Activated T-helper 1 cell treated with anti-CD3 and anti-CD28 coated beads, Interleukin-12 subunit alpha, Interleukin-12 subunit beta, Interleukin-2, Interleukin-4 antibody, amounts not matched to agents 30 ng/mL and 10 ng/mL and 1 ng/mL, durations not matched to agents 14 hours and 24 hours and 36 hours (primary cell): ENCODE data around the gene ZBTB48. TPM values are rescaled to one million over a fixed set of nuclear protein-coding genes. Genes with fewer than 3 reads are reported as not detected.
"Not testable (repeated sequence)": the region's sequence is repeated elsewhere in the genome, so short reads cannot be mapped to it uniquely, and the experiment has no call there.

Experiments
- DNase-seq: peaks from one replicate; pipeline ENCODE4 v3.0.0; 2021; ENCODE audit warnings: low spot score
- H3K27ac Mint-ChIP-seq: one replicate; pipeline ENCODE4 v1.8.0; 2021; ENCODE audit warnings: mild to moderate bottlenecking, mixed read lengths
- H3K27me3 Mint-ChIP-seq: one replicate; pipeline ENCODE4 v1.8.0; 2022; ENCODE audit warnings: mild to moderate bottlenecking, moderate library complexity, mixed read lengths; ENCODE audit not compliant: insufficient read depth
- H3K36me3 Mint-ChIP-seq: one replicate; pipeline ENCODE4 v1.8.0; 2021; ENCODE audit warnings: low read depth, mixed read lengths
- H3K4me1 Mint-ChIP-seq: one replicate; pipeline ENCODE4 v1.8.0; 2021; ENCODE audit warnings: low read depth, mixed read lengths
- H3K4me3 Mint-ChIP-seq: one replicate; pipeline ENCODE4 v1.8.0; 2021; ENCODE audit warnings: mild to moderate bottlenecking, moderate library complexity, mixed read lengths
- H3K9me3 Mint-ChIP-seq: one replicate; pipeline ENCODE4 v1.8.0; 2021; ENCODE audit warnings: mixed read lengths
- intact Hi-C: fragments of 100-400 bp; cut with micrococcal nuclease; formaldehyde crosslinking; loops from one replicate; pipeline ENCODE4 v1.15.1; 2024
- total RNA-seq: library from RNA; stranded (reverse); gene quantifications from 2 replicates; pipeline ENCODE4 v1.2.3, GENCODE V29; 2022

ZBTB48 gene
- total RNA-seq, 1 donor from 2014 or later, result 35.7 TPM

DNA sequence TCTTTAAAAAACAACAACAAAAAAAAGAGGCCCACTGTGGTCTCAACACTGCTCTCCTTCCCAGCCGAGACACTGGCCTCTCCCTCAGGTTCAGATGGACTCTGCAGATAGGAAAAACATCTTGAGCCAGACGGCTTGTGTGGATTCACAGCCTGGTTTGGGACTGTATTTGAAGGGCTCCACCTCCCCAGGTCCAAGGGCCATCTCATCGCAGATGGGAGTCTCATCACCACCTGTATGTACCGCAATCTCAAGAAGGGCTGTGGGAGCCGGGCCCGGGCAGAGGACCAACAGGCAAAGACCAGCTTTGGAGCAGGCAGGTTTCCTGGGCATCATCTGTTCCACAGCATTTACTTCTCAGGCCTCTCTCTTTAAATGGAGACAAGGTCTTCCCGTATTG lies 10.3 kb downstream of the ZBTB48 start:
- Mint-ChIP-seq H3K4me3 (no peak overlapping the region), H3K27ac (no peak overlapping the region), H3K4me1 (peaks cover under 1% of the 10 kb centered on the region), H3K9me3 (no peaks in the 10 kb centered on the region), H3K27me3 (no peaks in the 10 kb centered on the region), H3K36me3 (peaks cover 12% of the 10 kb centered on the region)
- no peak for DNase-seq
- intact Hi-C loops, result no loop called here

DNA sequence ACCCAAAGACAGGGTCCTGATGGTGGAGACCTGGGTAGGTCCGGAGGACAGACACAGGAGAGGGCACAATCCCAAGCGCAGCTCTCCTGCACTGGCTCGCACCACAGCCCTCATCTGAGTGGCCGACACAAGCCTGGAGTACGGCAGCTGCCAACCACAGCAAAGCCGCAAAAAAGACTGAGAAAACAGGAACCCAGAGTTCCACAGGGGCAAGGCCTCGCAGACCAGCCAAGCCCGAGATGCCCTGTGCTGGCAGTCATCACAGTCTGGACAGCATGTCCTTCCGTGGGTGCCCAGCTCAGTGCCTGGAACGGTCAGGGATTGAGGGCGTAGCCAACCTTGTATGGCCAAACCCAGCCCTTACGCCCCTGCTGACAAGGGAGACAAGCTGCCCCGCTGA lies 11.4 kb downstream of the ZBTB48 start:
- H3K27me3 Mint-ChIP-seq, result no peaks in the 10 kb centered on the region
- H3K4me3 Mint-ChIP-seq, result no peak overlapping the region
- H3K4me1 Mint-ChIP-seq, result peaks cover 7% of the 10 kb centered on the region
- H3K27ac Mint-ChIP-seq, result no peak overlapping the region
- DNase-seq, result no peak
- peaks cover 20% of the 10 kb centered on the region for H3K36me3 Mint-ChIP-seq
- H3K9me3 Mint-ChIP-seq, result no peaks in the 10 kb centered on the region
- intact Hi-C loops, result no loop called here

DNA sequence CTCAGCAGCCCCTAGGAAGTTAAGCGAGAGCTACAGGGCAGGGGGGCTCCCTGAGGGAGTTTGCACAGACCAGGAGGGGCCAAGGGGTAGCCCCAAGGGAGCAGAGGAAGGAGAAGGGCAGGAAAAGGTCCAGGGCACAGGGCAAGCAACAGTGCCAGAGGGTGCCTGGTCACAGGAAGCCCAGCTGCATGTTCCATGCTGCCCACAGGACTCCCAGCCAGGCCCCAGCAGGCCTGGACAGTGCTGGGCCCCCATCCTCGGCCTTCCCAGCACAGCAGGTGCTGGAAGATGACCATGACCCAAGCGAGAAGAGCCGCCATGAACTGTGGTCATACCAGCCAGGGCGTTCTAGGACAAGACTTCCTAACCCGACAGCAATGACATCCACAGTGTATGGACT lies 11.8 kb downstream of the ZBTB48 start:
- Mint-ChIP-seq H3K36me3 (peaks cover 23% of the 10 kb centered on the region), H3K4me1 (peaks cover 10% of the 10 kb centered on the region), H3K27me3 (no peaks in the 10 kb centered on the region), H3K9me3 (no peaks in the 10 kb centered on the region), H3K27ac (no peak overlapping the region), H3K4me3 (no peak overlapping the region)
- intact Hi-C loops, result no loop called here
- no peak for DNase-seq

DNA sequence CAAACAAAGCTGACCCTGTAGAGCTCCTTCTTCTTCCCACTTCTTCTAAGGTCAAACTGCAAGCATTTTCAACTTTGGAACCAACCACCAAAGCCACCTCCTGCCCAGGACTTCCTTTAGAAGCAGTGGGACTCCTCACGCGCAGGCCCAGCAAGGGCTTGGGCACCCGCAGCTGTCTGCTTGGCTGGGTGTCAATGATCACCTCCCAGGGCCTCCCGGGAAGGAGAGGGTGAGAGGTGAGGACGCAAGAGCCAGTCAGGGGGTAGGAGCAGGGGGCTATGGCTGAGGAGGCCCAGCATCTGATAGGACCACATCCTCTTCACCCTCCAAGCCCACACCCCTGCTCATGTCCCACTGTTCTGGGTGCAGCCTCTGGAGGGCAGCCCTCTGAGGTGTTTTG lies 12.6 kb downstream of the ZBTB48 start:
- peaks cover 10% of the 10 kb centered on the region for H3K4me1 Mint-ChIP-seq
- intact Hi-C loops, result no loop called here
- H3K36me3 Mint-ChIP-seq, result peaks cover 25% of the 10 kb centered on the region
- DNase-seq, result no peak
- no peaks in the 10 kb centered on the region for H3K9me3 Mint-ChIP-seq
- no peak overlapping the region for H3K4me3 Mint-ChIP-seq
- no peaks in the 10 kb centered on the region for H3K27me3 Mint-ChIP-seq
- no peak overlapping the region for H3K27ac Mint-ChIP-seq

DNA sequence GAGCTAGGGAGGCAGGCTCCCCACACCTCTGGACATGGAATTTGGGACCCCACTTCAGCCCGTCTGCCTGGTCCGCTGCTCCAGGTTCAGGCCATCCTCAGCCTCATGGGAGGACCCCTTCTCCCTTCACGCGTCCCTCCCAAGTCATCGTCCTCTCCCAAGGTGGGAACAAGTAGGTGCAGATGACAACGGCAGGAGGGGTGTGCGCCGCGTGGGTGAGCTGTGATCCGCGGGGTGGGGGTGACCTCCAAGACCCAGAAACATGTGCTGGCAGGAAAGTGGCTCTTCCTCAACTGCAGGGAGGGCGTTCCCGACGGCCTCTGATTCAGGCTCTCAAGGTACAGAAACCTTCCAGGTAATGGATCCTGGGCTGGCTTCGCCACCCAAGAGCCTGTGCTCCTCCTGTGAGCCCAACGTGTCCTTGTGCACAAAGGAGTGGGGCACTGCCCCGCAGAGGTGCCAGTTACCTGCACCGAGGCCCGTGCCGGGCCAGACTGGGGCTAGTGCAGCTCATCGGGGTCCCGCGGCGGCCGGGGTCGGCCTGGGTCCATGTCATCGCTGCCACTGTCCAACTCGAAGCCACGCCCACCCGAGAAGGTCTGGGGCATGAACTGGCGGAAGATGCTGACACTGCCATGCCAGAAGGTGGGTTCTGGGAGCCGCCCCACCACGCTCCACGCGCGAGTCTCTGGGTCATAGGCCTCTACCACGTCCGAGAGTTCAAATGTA lies 13.2 kb downstream of the ZBTB48 start:
- Mint-ChIP-seq H3K27ac (no peak overlapping the region), H3K4me1 (peaks cover 10% of the 10 kb centered on the region), H3K9me3 (no peaks in the 10 kb centered on the region), H3K36me3 (peaks cover 30% of the 10 kb centered on the region), H3K4me3 (no peak overlapping the region), H3K27me3 (no peaks in the 10 kb centered on the region)
- intact Hi-C loops, result no loop called here
- DNase-seq, result no peak

DNA sequence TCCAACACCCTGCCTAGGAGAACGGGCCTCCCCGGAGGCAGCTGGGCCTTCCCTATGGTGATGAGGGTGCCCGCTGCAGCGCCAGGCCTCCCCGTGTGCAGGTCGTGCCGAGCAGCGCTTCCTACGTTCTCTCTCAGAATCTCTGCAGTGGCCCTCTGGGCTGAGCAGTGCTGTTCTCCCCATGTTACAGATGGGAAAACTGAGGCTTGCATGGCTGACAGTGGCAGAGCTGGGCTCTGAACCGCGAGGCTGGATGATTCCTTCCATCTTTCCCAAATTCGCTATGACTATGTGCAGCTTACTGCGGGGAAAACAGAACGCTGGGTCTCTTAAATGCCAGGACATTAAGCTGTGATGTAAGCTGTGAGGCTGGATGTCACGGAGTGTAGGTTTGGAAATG lies 14.0 kb downstream of the ZBTB48 start:
- no peaks in the 10 kb centered on the region for H3K9me3 Mint-ChIP-seq
- H3K27me3 Mint-ChIP-seq, result no peaks in the 10 kb centered on the region
- intact Hi-C loops, result no loop called here
- H3K36me3 Mint-ChIP-seq, result peaks cover 30% of the 10 kb centered on the region
- H3K27ac Mint-ChIP-seq, result no peak overlapping the region
- no peak for DNase-seq
- H3K4me1 Mint-ChIP-seq, result peaks cover 11% of the 10 kb centered on the region
- H3K4me3 Mint-ChIP-seq, result no peak overlapping the region

DNA sequence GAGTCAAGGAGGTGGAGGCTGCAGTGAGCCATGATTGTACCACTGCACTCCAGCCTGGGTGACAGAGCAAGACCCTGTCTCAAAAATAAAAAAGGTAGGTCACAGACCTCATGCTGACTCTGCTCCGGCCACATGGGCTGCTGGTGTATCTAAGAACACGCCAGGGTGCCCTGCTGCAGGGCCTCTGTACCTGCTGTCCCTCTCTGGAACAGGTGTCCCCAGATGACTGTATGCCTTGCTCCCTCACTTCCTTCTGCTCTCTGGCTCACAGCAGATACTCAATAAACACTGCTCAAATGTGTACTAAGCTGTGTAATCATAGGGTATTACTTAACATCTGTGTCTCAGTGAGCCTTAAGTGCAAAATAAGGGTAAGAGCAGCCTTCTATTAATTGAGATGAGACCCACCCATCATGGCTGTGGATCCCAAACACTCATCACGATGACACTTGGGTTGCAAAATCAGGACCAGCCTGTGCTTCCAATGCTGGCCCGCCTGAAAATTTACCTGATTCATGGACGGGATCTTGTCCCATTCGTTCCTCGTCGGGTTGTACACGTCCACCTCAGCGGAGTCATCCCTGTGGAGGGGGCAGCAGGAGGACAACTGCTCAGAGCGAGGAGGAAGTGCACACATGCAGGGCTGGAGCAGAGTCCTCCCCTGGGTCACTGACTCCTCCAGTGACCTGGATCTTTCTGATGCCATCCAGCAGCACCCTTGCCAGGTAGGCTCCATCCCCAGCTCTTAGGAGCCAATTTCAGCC lies 15.4 kb downstream of the ZBTB48 start:
- Mint-ChIP-seq H3K36me3 (peaks cover 37% of the 10 kb centered on the region), H3K4me3 (no peak overlapping the region), H3K9me3 (no peaks in the 10 kb centered on the region), H3K27ac (no peak overlapping the region), H3K27me3 (no peaks in the 10 kb centered on the region), H3K4me1 (peaks cover 22% of the 10 kb centered on the region)
- intact Hi-C loops, result no loop called here
- DNase-seq, result no peak

DNA sequence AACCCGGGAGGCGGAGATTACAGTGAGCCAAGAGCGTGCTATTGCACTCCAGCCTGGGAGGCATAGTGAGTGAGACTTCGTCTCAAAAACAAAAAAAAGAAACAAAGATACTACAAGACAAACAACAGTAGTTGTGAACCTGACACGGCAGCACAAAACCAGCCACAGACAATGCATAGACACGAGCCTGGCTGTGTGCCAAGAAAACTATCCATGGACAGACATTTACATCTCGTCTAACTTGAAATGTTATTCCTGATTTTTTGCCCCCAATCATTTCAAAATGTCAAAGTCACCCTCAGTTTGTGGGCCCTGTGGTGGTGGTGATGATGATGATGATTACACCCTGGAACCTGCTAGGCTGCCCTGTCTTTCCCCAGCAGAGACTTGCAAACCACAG lies 16.6 kb downstream of the ZBTB48 start:
- Mint-ChIP-seq H3K27ac (no peak overlapping the region), H3K36me3 (peaks cover 38% of the 10 kb centered on the region), H3K27me3 (no peaks in the 10 kb centered on the region), H3K4me1 (peaks cover 26% of the 10 kb centered on the region), H3K4me3 (no peak overlapping the region), H3K9me3 (no peaks in the 10 kb centered on the region)
- no peak for DNase-seq
- intact Hi-C loops, result no loop called here

DNA sequence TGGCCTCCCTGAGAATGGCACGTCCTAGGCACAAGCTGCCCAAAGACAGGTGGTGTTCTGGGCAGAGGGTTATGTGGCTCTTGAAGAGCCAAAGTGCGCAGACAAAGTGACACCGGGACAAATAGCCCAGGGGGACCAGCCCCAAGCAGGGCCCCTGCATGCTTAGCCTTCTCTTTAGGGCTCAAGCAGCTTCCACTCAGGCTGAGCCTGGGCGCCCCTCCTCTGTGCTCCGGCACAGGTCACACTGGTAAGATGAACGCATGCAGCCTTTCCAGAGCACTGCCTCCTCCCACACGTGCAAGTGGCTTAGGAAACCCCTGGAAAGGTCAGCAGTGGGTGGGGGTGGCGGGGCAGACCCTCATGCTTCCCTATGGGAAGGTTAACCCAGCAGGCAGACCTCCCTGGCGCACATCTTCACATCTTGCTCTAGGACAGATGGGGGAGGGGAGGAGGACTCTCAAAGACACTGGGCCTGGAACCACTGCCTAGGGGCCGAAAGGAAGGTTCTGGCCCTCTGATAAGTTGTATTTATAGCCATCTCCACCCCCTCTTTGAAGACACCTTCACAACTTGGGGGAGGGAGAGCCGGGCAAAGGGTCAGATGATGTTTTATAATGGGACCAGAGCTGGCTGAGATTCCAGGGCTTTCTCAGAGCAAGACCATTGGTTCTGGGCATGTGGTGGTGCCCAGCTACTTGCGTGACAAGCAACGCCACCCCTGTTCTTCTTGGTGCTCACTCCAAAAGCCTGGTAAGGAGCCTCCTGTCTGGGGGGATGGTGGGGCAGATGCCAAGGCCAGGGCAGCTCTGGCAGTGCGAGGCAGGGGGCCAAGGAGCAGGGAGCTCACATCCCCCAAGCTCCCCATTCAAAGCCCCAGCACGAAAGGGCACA lies 17.3 kb downstream of the ZBTB48 start:
- Mint-ChIP-seq H3K36me3 (peaks cover 38% of the 10 kb centered on the region), H3K4me1 (peaks cover 26% of the 10 kb centered on the region)
- intact Hi-C loops, result no loop called here

DNA sequence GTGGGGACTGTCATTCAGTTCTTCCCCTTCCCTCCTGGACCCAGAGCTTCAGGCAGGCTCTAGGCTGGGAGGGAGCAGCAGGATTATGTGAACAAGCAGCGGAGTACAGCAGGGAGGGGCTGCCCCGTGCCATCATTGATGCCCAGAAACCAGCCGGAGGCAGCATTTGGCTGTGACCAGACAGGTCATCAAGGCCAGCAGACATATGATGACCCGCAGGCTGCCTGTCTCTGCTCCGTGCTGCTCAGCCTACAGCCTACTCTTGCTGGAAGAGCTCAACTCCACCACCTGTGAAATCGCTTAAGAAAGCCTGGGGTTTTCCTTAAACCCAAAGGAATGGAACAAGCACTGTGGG lies 18.0 kb downstream of the ZBTB48 start:
- no peak for DNase-seq
- Mint-ChIP-seq H3K4me1 (peaks cover 26% of the 10 kb centered on the region), H3K9me3 (no peaks in the 10 kb centered on the region), H3K27me3 (no peaks in the 10 kb centered on the region), H3K4me3 (no peak overlapping the region), H3K27ac (no peak overlapping the region), H3K36me3 (peaks cover 38% of the 10 kb centered on the region)
- intact Hi-C loops, result no loop called here

More for the DNA sequence above, 17.3 kb downstream of the ZBTB48 start:
- Mint-ChIP-seq H3K27ac (no peak overlapping the region), H3K27me3 (no peaks in the 10 kb centered on the region), H3K9me3 (no peaks in the 10 kb centered on the region), H3K4me3 (no peak overlapping the region)
- DNase-seq, result no peak

DNA sequence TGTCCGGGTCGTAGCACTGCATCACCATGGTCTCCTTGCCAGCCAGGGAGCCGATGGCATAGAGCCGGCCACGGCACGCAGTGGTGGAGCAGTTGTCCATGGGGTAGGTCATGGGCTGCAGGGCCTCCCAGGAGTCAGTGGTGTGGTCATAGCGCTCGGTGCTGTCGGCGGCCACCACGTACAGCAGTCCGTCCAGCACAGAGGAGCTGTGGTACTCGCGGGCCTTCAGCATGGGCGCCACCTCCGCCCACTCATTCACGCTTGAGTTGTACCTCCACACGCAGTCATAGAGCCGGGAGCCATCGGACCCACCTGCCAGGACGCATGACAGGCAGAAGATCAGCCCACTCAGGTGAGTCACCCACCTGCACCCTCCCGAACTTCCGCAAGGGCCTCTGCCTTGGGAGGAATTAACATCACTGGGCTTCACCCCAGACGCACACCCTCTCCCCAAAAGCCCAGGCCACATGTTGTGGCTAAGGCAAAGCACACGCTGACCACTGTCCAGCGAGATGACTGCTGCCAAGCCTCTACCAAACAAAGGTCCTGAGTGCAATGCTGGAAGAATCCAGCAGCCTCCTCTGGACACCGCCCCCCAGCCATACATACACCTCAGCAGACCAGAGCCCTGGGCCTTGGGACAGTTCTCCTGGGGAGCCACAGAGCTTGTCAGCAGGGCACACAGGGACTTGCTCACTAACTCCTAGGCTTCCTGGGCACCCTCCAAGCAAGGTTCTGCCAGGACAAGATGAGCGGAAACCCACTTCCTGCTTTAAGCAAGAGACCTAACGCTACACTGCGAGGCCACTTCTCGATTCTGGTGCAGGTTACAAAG lies 19.6 kb downstream of the ZBTB48 start:
- intact Hi-C loops, result no loop called here
- no peaks in the 10 kb centered on the region for H3K9me3 Mint-ChIP-seq
- no peaks in the 10 kb centered on the region for H3K27me3 Mint-ChIP-seq
- peak; percentile 38 for DNase-seq
- H3K4me1 Mint-ChIP-seq, result peaks cover 37% of the 10 kb centered on the region
- H3K4me3 Mint-ChIP-seq, result peak overlapping the region; percentile 90
- H3K36me3 Mint-ChIP-seq, result peaks cover 32% of the 10 kb centered on the region
- H3K27ac Mint-ChIP-seq, result peak overlapping the region; percentile 89

DNA sequence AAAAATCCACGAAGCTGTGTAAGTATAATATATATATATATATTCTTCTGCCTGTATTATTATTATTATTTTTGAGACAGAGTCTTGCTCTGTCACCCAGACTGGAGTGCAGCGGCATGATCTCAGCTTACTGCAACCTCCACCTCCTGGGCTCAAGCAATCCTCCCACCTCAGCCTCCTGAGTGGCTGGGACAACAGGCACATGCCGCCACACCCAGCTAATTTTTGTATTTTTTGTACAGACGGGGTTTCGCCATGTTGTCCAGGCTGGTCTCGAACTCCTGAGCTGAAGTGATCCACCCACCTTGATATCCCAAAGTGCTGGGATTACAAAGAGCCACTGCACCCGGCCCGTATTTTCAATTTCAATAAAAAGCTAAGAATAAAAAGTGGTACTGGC lies 20.2 kb downstream of the ZBTB48 start:
- Mint-ChIP-seq H3K4me3 (peak overlapping the region; percentile 90), H3K36me3 (peaks cover 28% of the 10 kb centered on the region), H3K4me1 (peaks cover 38% of the 10 kb centered on the region), H3K27ac (peak overlapping the region; percentile 89)
- not testable (repeated sequence) for H3K27me3 Mint-ChIP-seq, H3K9me3 Mint-ChIP-seq, DNase-seq
- intact Hi-C loops, result loop anchor here (5.0 kb wide), 3 partner anchors 142 to 363 kb away; partner anchors contain the start of genes ACOT7 and ICMT
